DOHH2 (cell line): ENCODE results near the gene QRFPR.

Experiments used
- H3F3A ChIP-seq: fragments of 200-600 bp; sonication (generic), shearing (Covaris generic); 2 replicates; pipeline ENCODE4 v1.6.0; 2016; ENCODE audit warnings: antibody characterized with exemption, mild to moderate bottlenecking; ENCODE audit not compliant: control insufficient read depth, insufficient read depth
- H3K27ac ChIP-seq: fragments of 200-600 bp; sonication (generic); 2 replicates; pipeline ENCODE4 v1.5.1; 2014; ENCODE audit warnings: low read depth, mild to moderate bottlenecking, low read length, moderate library complexity
- H3K27me3 ChIP-seq: fragments of 200-600 bp; sonication (generic); 2 replicates; pipeline ENCODE4 v1.6.1; 2014; ENCODE audit warnings: mild to moderate bottlenecking, low read length, mixed read lengths; ENCODE audit not compliant: control insufficient read depth
- H3K36me3 ChIP-seq: fragments of 200-600 bp; sonication (generic); 2 replicates; pipeline ENCODE4 v1.6.1; 2014; ENCODE audit warnings: mild to moderate bottlenecking, low read length, moderate library complexity, mixed read lengths; ENCODE audit not compliant: control insufficient read depth
- H3K4me1 ChIP-seq: fragments of 200-600 bp; sonication (generic); 2 replicates; pipeline ENCODE4 v1.6.1; 2014; ENCODE audit warnings: mild to moderate bottlenecking, low read length, mixed read lengths; ENCODE audit not compliant: control insufficient read depth
- H3K4me2 ChIP-seq: fragments of 200-600 bp; sonication (generic); 2 replicates; pipeline ENCODE4 v1.6.0; 2014; ENCODE audit warnings: mild to moderate bottlenecking, low read length, moderate library complexity
- H3K4me3 ChIP-seq: fragments of 200-600 bp; sonication (generic); 2 replicates; pipeline ENCODE4 v1.5.1; 2014; ENCODE audit warnings: mild to moderate bottlenecking, low read length, mixed read lengths
- H3K79me2 ChIP-seq: fragments of 200-600 bp; sonication (generic); 2 replicates; pipeline ENCODE4 v1.6.1; 2014; ENCODE audit warnings: mild to moderate bottlenecking, low read length, mixed read lengths; ENCODE audit not compliant: control insufficient read depth
- H3K9me2 ChIP-seq: fragments of 200-600 bp; sonication (generic); replicated peaks from 2 replicates; pipeline ENCODE4 v1.6.1; 2014; ENCODE audit warnings: mild to moderate bottlenecking, low read length, mixed read lengths; ENCODE audit not compliant: control insufficient read depth
- H3K9me3 ChIP-seq: fragments of 200-600 bp; sonication (generic); 2 replicates; pipeline ENCODE4 v1.6.1; 2014; ENCODE audit warnings: antibody characterized with exemption, low read length, mixed read lengths; ENCODE audit not compliant: control insufficient read depth, insufficient read depth
- H4K20me1 ChIP-seq: fragments of 200-600 bp; sonication (generic); 2 replicates; pipeline ENCODE4 v1.6.0; 2014; ENCODE audit warnings: low read depth, mild to moderate bottlenecking, antibody characterized with exemption, low read length, moderate library complexity; ENCODE audit not compliant: control insufficient read depth, insufficient read depth
- EZH2phosphoT487 ChIP-seq: fragments of 200-600 bp; sonication (generic); IDR thresholded peaks from 2 replicates; pipeline ENCODE4 v1.6.1; 2017; ENCODE audit warnings: borderline replicate concordance, mild to moderate bottlenecking, antibody characterized with exemption, low read length, moderate library complexity, mixed read lengths
- TF ChIP-seq, protein P1 (sequence below): fragments of 200-600 bp; sonication (generic); IDR thresholded peaks from one replicate; pipeline ENCODE4 v1.5.1; 2014; ENCODE audit warnings: antibody characterized with exemption, mild to moderate bottlenecking, low read depth, low read length; ENCODE audit not compliant: poor library complexity, severe bottlenecking

Gene QRFPR

DNA sequence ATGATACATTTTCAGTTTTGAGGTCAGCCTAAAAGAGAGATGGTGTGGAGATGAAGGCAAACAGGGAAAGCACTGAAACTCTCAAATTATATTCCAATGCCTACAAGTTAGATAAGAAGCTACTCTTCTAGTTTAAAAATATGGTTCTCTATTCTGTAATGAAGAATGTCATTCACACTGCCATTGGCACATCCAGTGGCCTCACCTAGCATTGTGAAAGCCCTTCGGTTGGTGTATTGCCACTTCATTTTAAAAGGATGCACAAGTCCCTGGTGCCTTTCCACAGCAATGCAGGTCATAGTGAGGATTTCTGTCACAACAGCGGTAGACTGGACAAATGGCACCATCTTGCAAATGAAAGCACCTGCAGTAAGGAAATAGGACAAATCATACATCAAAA, 40.6 kb downstream of the QRFPR start:
- no peaks in the 10 kb centered on the region for H4K20me1 ChIP-seq
- H3K27ac ChIP-seq: no peak overlapping the region
- no peak overlapping the region for H3K4me3 ChIP-seq
- H3K4me2 ChIP-seq: no peak overlapping the region
- no peaks in the 10 kb centered on the region for H3K9me3 ChIP-seq
- H3K36me3 ChIP-seq: no peaks in the 10 kb centered on the region
- no peaks in the 10 kb centered on the region for H3K9me2 ChIP-seq
- H3K79me2 ChIP-seq: no peaks in the 10 kb centered on the region
- H3F3A ChIP-seq: no peaks in the 10 kb centered on the region
- TF ChIP-seq, protein P1, sequence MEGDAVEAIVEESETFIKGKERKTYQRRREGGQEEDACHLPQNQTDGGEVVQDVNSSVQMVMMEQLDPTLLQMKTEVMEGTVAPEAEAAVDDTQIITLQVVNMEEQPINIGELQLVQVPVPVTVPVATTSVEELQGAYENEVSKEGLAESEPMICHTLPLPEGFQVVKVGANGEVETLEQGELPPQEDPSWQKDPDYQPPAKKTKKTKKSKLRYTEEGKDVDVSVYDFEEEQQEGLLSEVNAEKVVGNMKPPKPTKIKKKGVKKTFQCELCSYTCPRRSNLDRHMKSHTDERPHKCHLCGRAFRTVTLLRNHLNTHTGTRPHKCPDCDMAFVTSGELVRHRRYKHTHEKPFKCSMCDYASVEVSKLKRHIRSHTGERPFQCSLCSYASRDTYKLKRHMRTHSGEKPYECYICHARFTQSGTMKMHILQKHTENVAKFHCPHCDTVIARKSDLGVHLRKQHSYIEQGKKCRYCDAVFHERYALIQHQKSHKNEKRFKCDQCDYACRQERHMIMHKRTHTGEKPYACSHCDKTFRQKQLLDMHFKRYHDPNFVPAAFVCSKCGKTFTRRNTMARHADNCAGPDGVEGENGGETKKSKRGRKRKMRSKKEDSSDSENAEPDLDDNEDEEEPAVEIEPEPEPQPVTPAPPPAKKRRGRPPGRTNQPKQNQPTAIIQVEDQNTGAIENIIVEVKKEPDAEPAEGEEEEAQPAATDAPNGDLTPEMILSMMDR: no peak
- TF ChIP-seq EZH2phosphoT487: no peak
- H3K27me3 ChIP-seq: no peaks in the 10 kb centered on the region
- no peaks in the 10 kb centered on the region for H3K4me1 ChIP-seq

DNA sequence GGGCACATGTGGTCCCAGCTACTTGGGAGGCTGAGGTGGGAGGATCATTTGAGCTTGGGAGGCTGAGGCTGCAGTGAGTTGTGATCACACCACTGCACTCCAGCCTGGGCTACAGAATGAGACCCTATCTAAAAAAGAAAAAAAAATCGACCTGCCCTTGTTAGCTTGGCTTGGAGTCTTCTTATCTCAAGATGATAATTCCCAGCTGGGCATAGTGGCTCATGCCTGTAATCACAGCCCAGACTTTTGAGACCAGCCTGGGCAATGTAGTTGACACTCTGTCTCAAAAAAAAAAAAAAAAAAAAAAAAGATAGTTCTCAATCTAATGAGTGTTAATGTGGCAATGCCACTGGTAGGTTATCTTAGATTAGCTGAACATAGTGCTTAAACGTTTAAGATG, 41.0 kb downstream of the QRFPR start:
- Histone ChIP-seq H3K4me3 (no peak overlapping the region), H3K4me1 (no peaks in the 10 kb centered on the region), H3K27ac (no peak overlapping the region), H3K4me2 (no peak overlapping the region), H3K9me3 (no peaks in the 10 kb centered on the region), H3K36me3 (no peaks in the 10 kb centered on the region), H3K9me2 (no peaks in the 10 kb centered on the region), H3F3A (no peaks in the 10 kb centered on the region), H3K79me2 (no peaks in the 10 kb centered on the region), H3K27me3 (no peaks in the 10 kb centered on the region), H4K20me1 (no peaks in the 10 kb centered on the region)
- no peak for TF ChIP-seq EZH2phosphoT487
- TF ChIP-seq, protein P1: no peak

DNA sequence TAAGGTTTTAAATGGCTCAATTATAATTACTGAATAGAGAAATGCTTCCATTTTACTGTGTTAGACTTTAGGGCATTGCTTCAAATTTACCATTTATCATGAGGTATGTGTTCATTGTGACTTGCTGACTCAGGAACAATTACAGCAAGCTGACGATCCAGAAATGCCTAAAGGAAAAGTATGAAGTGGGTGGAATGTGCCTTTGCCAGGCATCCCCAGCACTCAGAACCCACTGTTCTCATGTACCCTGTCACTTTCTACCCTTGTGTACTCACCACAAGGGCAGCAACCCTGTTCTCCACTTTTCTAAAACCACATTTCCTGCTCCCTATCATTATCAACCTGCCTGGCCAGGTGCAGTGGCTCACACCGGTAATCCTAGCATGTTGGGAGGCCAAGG, 41.5 kb downstream of the QRFPR start:
- Histone ChIP-seq H3K9me3 (no peaks in the 10 kb centered on the region), H3K36me3 (no peaks in the 10 kb centered on the region), H3F3A (no peaks in the 10 kb centered on the region), H3K79me2 (no peaks in the 10 kb centered on the region), H3K4me3 (no peak overlapping the region), H3K27ac (no peak overlapping the region), H3K9me2 (no peaks in the 10 kb centered on the region), H4K20me1 (no peaks in the 10 kb centered on the region), H3K27me3 (no peaks in the 10 kb centered on the region), H3K4me1 (no peaks in the 10 kb centered on the region), H3K4me2 (no peak overlapping the region)
- TF ChIP-seq EZH2phosphoT487: no peak
- TF ChIP-seq, protein P1: no peak

DNA sequence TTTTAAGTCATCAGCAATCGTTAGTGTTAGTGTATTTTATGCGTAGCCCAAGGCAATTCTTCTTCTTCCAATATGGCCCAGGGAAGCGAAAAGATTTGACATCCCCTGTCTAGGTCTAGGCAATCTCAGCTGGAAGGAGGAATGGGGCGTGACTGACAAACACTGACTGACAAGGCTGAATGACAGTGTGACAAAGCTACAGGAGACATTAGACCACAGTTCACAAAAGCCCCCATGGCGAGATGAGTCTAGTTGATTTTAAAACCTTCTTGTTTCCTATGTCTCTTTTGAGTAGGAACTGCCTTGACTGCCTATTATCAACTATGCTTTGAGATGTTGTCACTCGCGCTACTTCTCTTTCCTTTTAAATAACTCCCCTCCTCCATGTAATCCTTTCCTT, 42.3 kb downstream of the QRFPR start:
- H3K27ac ChIP-seq: no peak overlapping the region
- H3K36me3 ChIP-seq: no peaks in the 10 kb centered on the region
- H3K9me2 ChIP-seq: no peaks in the 10 kb centered on the region
- H4K20me1 ChIP-seq: no peaks in the 10 kb centered on the region
- H3K4me3 ChIP-seq: no peak overlapping the region
- no peak for TF ChIP-seq EZH2phosphoT487
- TF ChIP-seq, protein P1: no peak
- no peaks in the 10 kb centered on the region for H3K9me3 ChIP-seq
- no peaks in the 10 kb centered on the region for H3K4me1 ChIP-seq
- H3F3A ChIP-seq: no peaks in the 10 kb centered on the region
- H3K4me2 ChIP-seq: no peak overlapping the region
- H3K79me2 ChIP-seq: no peaks in the 10 kb centered on the region
- no peaks in the 10 kb centered on the region for H3K27me3 ChIP-seq
